ENCODE results near the gene GPR39. TPM values are rescaled to one million over a fixed set of nuclear protein-coding genes. Genes with fewer than 3 reads are reported as not detected.

The GPR39 gene
- total RNA-seq, 2 donors from 2014 or later: 12.3 to 14.6 TPM

DNA sequence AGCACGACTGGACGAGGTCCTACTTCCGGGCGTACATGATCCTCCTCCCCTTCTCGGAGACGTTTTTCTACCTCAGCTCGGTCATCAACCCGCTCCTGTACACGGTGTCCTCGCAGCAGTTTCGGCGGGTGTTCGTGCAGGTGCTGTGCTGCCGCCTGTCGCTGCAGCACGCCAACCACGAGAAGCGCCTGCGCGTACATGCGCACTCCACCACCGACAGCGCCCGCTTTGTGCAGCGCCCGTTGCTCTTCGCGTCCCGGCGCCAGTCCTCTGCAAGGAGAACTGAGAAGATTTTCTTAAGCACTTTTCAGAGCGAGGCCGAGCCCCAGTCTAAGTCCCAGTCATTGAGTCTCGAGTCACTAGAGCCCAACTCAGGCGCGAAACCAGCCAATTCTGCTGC is 228.6 kb downstream of the GPR39 start:
- DNase-seq: no peak
- intact Hi-C loops (cut with DNase I): no loop called here
- no peak overlapping the region for H3K27ac ChIP-seq
- no peaks in the 10 kb centered on the region for H3K4me1 ChIP-seq
- no peaks in the 10 kb centered on the region for H3K36me3 ChIP-seq
- TF ChIP-seq, protein P1, sequence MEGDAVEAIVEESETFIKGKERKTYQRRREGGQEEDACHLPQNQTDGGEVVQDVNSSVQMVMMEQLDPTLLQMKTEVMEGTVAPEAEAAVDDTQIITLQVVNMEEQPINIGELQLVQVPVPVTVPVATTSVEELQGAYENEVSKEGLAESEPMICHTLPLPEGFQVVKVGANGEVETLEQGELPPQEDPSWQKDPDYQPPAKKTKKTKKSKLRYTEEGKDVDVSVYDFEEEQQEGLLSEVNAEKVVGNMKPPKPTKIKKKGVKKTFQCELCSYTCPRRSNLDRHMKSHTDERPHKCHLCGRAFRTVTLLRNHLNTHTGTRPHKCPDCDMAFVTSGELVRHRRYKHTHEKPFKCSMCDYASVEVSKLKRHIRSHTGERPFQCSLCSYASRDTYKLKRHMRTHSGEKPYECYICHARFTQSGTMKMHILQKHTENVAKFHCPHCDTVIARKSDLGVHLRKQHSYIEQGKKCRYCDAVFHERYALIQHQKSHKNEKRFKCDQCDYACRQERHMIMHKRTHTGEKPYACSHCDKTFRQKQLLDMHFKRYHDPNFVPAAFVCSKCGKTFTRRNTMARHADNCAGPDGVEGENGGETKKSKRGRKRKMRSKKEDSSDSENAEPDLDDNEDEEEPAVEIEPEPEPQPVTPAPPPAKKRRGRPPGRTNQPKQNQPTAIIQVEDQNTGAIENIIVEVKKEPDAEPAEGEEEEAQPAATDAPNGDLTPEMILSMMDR (IDR thresholded peaks at IDR 0.05): no peak
- no peak overlapping the region for H3K9ac ChIP-seq (ENCODE audit: low read depth in 2 of 2, low read length in 2 of 2)
- H3K9me3 ChIP-seq: no peaks in the 10 kb centered on the region
- H3K4me3 ChIP-seq: no peak overlapping the region
- no peaks in the 10 kb centered on the region for H3K27me3 ChIP-seq

DNA sequence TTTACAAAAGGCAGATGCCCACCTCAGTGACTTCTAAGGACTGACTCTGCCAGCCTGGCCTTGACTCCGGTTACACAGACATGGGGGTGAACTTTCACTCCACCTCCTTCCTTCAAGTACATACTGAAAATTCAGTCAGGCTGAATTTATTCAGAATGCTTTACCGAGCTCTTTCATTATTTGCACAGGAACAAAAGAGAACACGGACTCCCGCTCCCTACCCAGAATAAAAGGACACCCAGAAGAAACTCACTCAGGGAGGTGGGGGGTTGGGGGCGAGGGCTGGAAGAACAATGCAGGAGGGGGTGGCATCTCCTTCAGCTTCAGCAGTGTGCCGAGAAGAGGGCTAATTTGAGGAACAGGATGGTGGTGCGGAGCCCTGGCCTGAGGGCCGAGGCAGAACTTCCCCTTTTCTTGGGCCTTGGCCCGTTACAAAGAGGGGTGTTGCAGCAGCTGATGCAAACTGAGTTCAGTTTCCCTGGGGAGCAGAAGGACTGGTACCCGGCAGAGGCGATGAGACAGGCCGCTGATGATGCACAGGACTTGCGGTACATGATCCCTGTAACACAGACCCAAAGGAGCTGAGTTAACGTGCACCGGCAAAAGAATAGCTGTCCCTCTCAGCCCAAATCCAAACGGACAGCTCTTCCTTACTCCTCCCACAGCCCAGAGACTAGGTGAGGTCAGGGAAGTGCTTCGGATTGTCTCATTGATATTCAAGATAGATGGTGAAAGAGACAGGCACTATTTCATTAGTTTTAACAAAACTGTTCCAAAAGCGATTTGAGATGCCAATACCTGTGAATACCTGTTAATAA is 229.3 kb downstream of the GPR39 start:
- Histone ChIP-seq H3K27ac (no peak overlapping the region), H3K9ac (ENCODE audit: low read depth in 2 of 2, low read length in 2 of 2) (no peak overlapping the region), H3K9me3 (no peaks in the 10 kb centered on the region), H3K27me3 (no peaks in the 10 kb centered on the region), H3K4me1 (no peaks in the 10 kb centered on the region), H3K36me3 (no peaks in the 10 kb centered on the region), H3K4me3 (no peak overlapping the region)
- intact Hi-C loops (cut with DNase I): no loop called here
- DNase-seq: no peak
- TF ChIP-seq, protein P1 (IDR thresholded peaks at IDR 0.05): no peak

DNA sequence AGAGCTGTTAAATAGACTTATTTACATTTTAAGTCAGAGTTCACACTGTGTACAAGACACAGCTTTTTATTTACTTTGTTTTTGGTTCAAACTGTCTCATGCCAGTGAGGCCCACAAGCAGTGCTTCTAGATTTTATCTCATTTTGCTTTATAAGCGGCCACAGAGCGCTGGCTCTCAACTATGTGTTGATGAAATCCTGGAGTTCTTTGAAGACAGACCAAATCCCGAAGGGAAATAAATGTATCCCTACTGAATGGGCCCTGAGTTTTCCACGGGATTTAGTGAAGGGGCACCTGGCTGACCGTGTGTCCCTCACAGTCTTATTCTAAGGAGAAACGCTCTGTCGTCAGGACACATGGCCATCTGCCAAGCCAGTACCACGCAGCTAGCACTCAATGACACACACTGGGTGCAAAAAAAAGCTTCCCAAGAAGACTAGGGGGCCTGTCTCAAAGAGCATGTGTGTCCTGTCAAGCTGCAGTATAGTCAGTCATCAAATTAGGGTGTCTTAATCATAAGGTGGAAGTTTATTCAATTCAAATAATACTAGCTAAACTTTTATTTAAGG is 230.0 kb downstream of the GPR39 start:
- TF ChIP-seq, protein P1 (IDR thresholded peaks at IDR 0.05): no peak
- no peak overlapping the region for H3K9ac ChIP-seq (ENCODE audit: low read depth in 2 of 2, low read length in 2 of 2)
- intact Hi-C loops (cut with DNase I): no loop called here

DNA sequence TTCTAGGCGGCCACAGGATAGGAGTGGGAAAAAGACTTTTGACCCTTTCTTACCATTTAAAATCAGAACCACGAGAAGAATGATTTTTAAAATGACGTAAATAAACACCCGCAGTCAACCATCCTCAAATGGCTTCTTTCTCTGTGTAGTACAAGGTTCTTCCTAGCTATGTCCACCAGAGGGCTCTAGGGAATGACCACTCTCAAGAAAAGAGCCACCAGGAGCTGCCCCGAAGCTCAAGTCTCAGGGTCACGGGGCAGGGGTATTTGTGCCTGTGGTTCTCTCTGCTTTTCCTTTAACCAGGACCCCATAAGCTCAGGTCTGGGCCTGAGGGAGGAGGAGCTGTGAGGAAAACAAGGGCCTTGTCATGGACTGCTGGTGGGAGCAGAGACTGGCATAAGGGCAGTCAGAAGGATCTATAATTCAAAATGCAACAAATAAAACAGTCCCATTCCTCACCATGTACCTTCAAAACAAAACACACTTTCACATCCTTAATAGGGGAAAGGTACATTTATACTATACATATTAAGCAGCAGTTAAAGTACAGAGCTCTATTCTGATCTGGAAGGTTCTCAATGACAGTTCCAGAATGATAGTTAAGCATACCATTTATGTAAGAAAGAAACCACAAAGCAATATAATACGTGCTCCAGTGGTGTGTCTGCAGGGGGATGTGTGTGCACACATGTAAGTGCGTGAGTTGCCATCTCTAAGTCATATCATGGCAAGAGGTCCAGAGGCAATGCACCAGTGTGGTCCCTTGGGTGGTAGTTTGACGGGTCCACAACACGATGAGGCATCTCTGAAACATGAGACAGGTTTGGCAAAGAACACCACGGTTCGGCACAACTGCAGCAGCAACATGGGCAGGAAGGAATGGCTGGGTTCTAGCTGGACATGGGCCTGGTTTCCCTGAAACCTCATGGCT is 234.8 kb downstream of the GPR39 start:
- H3K36me3 ChIP-seq: no peaks in the 10 kb centered on the region
- H3K9me3 ChIP-seq: no peaks in the 10 kb centered on the region
- H3K4me1 ChIP-seq: no peaks in the 10 kb centered on the region
- H3K4me3 ChIP-seq: no peak overlapping the region
- intact Hi-C loops (cut with DNase I): no loop called here
- no peak overlapping the region for H3K27ac ChIP-seq
- TF ChIP-seq, protein P1 (IDR thresholded peaks at IDR 0.05): peak; percentile 14
- no peak for DNase-seq
- H3K9ac ChIP-seq (ENCODE audit: low read depth in 2 of 2, low read length in 2 of 2): no peak overlapping the region
- no peaks in the 10 kb centered on the region for H3K27me3 ChIP-seq

More for the DNA sequence above, 230.0 kb downstream of the GPR39 start:
- DNase-seq: no peak
- H3K9me3 ChIP-seq: no peaks in the 10 kb centered on the region
- H3K27me3 ChIP-seq: no peaks in the 10 kb centered on the region
- H3K36me3 ChIP-seq: no peaks in the 10 kb centered on the region
- no peak overlapping the region for H3K4me3 ChIP-seq
- no peak overlapping the region for H3K27ac ChIP-seq
- no peaks in the 10 kb centered on the region for H3K4me1 ChIP-seq

DNA sequence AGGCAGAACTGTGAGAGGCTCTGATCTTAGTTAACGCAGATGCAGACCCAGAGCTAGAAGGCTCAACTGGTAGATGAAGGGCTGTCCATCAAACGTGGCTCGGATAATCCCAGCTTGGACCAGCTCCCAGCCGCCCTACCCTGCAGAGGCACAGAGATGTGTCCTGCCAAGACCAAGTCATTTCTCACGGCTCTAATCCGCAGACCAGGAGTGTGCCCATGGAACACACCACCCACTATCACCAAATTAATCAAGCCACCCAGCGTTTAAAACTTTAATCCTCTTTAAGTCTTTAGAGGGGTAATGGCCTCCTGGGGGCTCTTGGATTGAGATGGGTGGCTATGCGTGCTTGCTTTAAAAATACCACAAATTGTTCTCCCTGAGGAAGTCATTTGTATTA is 235.9 kb downstream of the GPR39 start:
- H3K9ac ChIP-seq (ENCODE audit: low read depth in 2 of 2, low read length in 2 of 2): no peak overlapping the region
- intact Hi-C loops (cut with DNase I): no loop called here
- H3K9me3 ChIP-seq: no peaks in the 10 kb centered on the region
- no peaks in the 10 kb centered on the region for H3K27me3 ChIP-seq
- H3K36me3 ChIP-seq: no peaks in the 10 kb centered on the region
- no peak overlapping the region for H3K4me3 ChIP-seq
- no peaks in the 10 kb centered on the region for H3K4me1 ChIP-seq
- TF ChIP-seq, protein P1 (IDR thresholded peaks at IDR 0.05): no peak
- no peak overlapping the region for H3K27ac ChIP-seq
- no peak for DNase-seq

Measured in colonic mucosa (tissue), 4 donors.